Measurements from ENCODE around the gene FUCA1.

Gene FUCA1

GRCh38 chr1:23795676-23796465, 72.2 kb downstream of the FUCA1 start:
- Histone ChIP-seq H3K27me3 (ENCODE audit: control insufficient read depth, insufficient read depth, low read length) (no peaks in the 10 kb centered on the region), H3K4me1 (peaks cover 7% of the 10 kb centered on the region), H3K9me3 (ENCODE audit: control insufficient read depth, low read length) (no peaks in the 10 kb centered on the region), H3K4me3 (ENCODE audit: low read depth, low read length) (no peak overlapping the region), H3K27ac (no peak overlapping the region), H3K79me2 (peaks cover 3% of the 10 kb centered on the region), H3K36me3 (ENCODE audit: control insufficient read depth, insufficient read depth, low read length) (no peaks in the 10 kb centered on the region), H2AFZ (no peak overlapping the region), H3K9ac (no peak overlapping the region), H3K4me2 (ENCODE audit: low read length) (peak overlapping the region; percentile 33)
- no peak for TF ChIP-seq CTCF (IDR thresholded peaks at IDR 0.05)
